A673 (cell line): ENCODE data around the gene IFFO2. TPM values are rescaled to one million over a fixed set of nuclear protein-coding genes. Genes with fewer than 3 reads are reported as not detected.

Experiments used
- BruUV-seq: library from RNA; stranded (reverse); fragments of 400-500 nt; replicated peaks from 2 replicates; lab custom pipeline; 2021; lab: Mats Ljungman, UMichigan
- CTCF ChIA-PET: fragments of 300-600 bp; sonication (Branson Sonifier 250); formaldehyde crosslinking; loops from one replicate; lab custom pipeline; 2022; ENCODE audit warnings: antibody characterized with exemption; lab: Charles Lee
- POLR2A ChIA-PET: fragments of 300-600 bp; sonication (Branson Sonifier 250); formaldehyde crosslinking; loops from one replicate; lab custom pipeline; 2022; ENCODE audit warnings: antibody characterized with exemption; ENCODE audit not compliant: low non-redundant PET; lab: Charles Lee
- DNase-seq: peaks from one replicate; pipeline ENCODE4 v3.0.0-alpha.2; 2015; ENCODE audit warnings: low spot score
- H3K27ac ChIP-seq: fragments of 200-600 bp; sonication (generic); 2 replicates; pipeline ENCODE4 v1.5.1; 2016; ENCODE audit warnings: mixed run types, low read depth, mild to moderate bottlenecking, mixed read lengths, antibody characterized with exemption, low read length; ENCODE audit not compliant: poor library complexity, severe bottlenecking
- H3K27me3 ChIP-seq: fragments of 200-600 bp; sonication (generic); replicated peaks from 2 replicates; pipeline ENCODE4 v1.6.1; 2017; ENCODE audit warnings: mixed run types, low read depth, mild to moderate bottlenecking, mixed read lengths, antibody characterized with exemption, low read length; ENCODE audit not compliant: insufficient read depth, poor library complexity
- H3K36me3 ChIP-seq: fragments of 200-600 bp; sonication (generic); 2 replicates; pipeline ENCODE4 v1.6.1; 2016; ENCODE audit warnings: mixed run types, mild to moderate bottlenecking, mixed read lengths, antibody characterized with exemption, low read length; ENCODE audit not compliant: insufficient read depth, poor library complexity, severe bottlenecking
- H3K4me1 ChIP-seq: fragments of 200-600 bp; sonication (generic); 2 replicates; pipeline ENCODE4 v1.6.1; 2017; ENCODE audit warnings: mixed run types, mild to moderate bottlenecking, mixed read lengths, antibody characterized with exemption, low read length; ENCODE audit not compliant: insufficient read depth, poor library complexity, severe bottlenecking
- H3K4me3 ChIP-seq: fragments of 200-600 bp; sonication (generic); 2 replicates; pipeline ENCODE4 v1.5.1; 2016; ENCODE audit warnings: low read depth, mixed run types, mild to moderate bottlenecking, mixed read lengths, low read length; ENCODE audit not compliant: poor library complexity, severe bottlenecking
- H3K9me3 ChIP-seq: fragments of 200-600 bp; sonication (generic); 2 replicates; pipeline ENCODE4 v1.6.1; 2016; ENCODE audit warnings: mixed run types, low read depth, mild to moderate bottlenecking, mixed read lengths, antibody characterized with exemption, low read length; ENCODE audit not compliant: poor library complexity, severe bottlenecking
- CTCF ChIP-seq: fragments of 300-800, 200-600 bp; sonication (generic); conservative IDR thresholded peaks from 2 replicates; pipeline ENCODE4 v1.5.1; 2017; ENCODE audit warnings: low read depth, mild to moderate bottlenecking, antibody characterized with exemption, low read length, moderate library complexity, mixed read lengths
- EZH2 ChIP-seq: fragments of 200-600 bp; sonication (generic); IDR thresholded peaks from 2 replicates; pipeline ENCODE4 v1.6.1; 2017; ENCODE audit warnings: borderline replicate concordance, low read depth, mild to moderate bottlenecking, mixed read lengths, antibody characterized with exemption, low read length; ENCODE audit not compliant: poor library complexity, severe bottlenecking
- intact Hi-C: fragments of 100-400 bp; cut with micrococcal nuclease; formaldehyde crosslinking; loops from one replicate; pipeline ENCODE4 v1.10.0; 2022; ENCODE audit not compliant: unreplicated experiment
- total RNA-seq: library from RNA; stranded (reverse); gene quantifications from 2 replicates; pipeline ENCODE4 v1.2.3, GENCODE V29; 2021

Gene IFFO2
- total RNA-seq, 1 experiment from 2014 or later = 13.3 TPM

GRCh38 chr1:18901952-18902522 lies 54.4 kb downstream of the IFFO2 start:
- no TSS peak for BruUV-seq
- Histone ChIP-seq H3K27me3 (no peaks in the 10 kb centered on the region), H3K4me3 (peak overlapping the region; percentile 89), H3K9me3 (no peaks in the 10 kb centered on the region), H3K27ac (peak overlapping the region; percentile 95), H3K4me1 (peaks cover 22% of the 10 kb centered on the region), H3K36me3 (no peaks in the 10 kb centered on the region)
- no peak for TF ChIP-seq CTCF
- no peak for TF ChIP-seq EZH2
- DNase-seq = peak; percentile 25
- intact Hi-C loops = loop anchor here (10.0 kb wide), 1 partner anchor 753 kb away; no protein-coding TSS in a partner anchor
- CTCF ChIA-PET = interaction anchor here (3.6 kb wide), 1 partner anchor 11 kb away, joined by 18 read pairs; no protein-coding TSS in a partner anchor
- POLR2A ChIA-PET = no interaction called here

GRCh38 chr1:18901147-18901951 lies 55.1 kb downstream of the IFFO2 start:
- DNase-seq = no peak
- Histone ChIP-seq H3K4me1 (peaks cover 20% of the 10 kb centered on the region), H3K27ac (peak overlapping the region; percentile 95), H3K9me3 (no peaks in the 10 kb centered on the region), H3K27me3 (no peaks in the 10 kb centered on the region), H3K36me3 (no peaks in the 10 kb centered on the region), H3K4me3 (peak overlapping the region; percentile 89)
- intact Hi-C loops = loop anchor here (10.0 kb wide), 1 partner anchor 753 kb away; no protein-coding TSS in a partner anchor
- TF ChIP-seq EZH2 = no peak
- TF ChIP-seq CTCF = no peak
- POLR2A ChIA-PET = no interaction called here
- CTCF ChIA-PET = interaction anchor here (1.9 to 3.6 kb wide), 2 partner anchors 12 kb away, joined by 10 to 18 read pairs; no protein-coding TSS in a partner anchor
- TSS peak; percentile 42 for BruUV-seq

GRCh38 chr1:18900303-18900841 lies 56.1 kb downstream of the IFFO2 start:
- peak; percentile 41 for DNase-seq
- no TSS peak for BruUV-seq
- Histone ChIP-seq H3K27ac (peak overlapping the region; percentile 33), H3K4me1 (peaks cover 20% of the 10 kb centered on the region), H3K36me3 (no peaks in the 10 kb centered on the region), H3K9me3 (no peaks in the 10 kb centered on the region), H3K4me3 (peak overlapping the region; percentile 89), H3K27me3 (no peaks in the 10 kb centered on the region)
- ChIA-PET CTCF (interaction anchor here (1.9 kb wide), 1 partner anchor 13 kb away, joined by 10 read pairs; no protein-coding TSS in a partner anchor), POLR2A (no interaction called here)
- no peak for TF ChIP-seq EZH2
- TF ChIP-seq CTCF = no peak
- intact Hi-C loops = loop anchor here (10.0 kb wide), 1 partner anchor 754 kb away; no protein-coding TSS in a partner anchor
